ENCODE data around the gene TMEM132D.

- no peak for TF ChIP-seq CTCF (IDR thresholded peaks at IDR 0.05)
- no peak for TF ChIP-seq POLR2A (IDR thresholded peaks at IDR 0.05)
Measured at GRCh38 chr12:129049917-129050316, 853.9 kb downstream of the TMEM132D start.

All from body of pancreas (tissue), 4 donors.